ENCODE measurements around the gene MAD2L1BP. TPM values are rescaled to one million over a fixed set of nuclear protein-coding genes. Genes with fewer than 3 reads are reported as not detected.
A peak's percentile ranks its signal among the peaks of the same experiment; 100 is the strongest.

MAD2L1BP gene
- total RNA-seq, 3 donors from 2014 or later (not counting 1 experiment from before 2014, with no cell fraction given), result 29.9 to 43.3 (median 38.3) TPM

- peaks cover 23 to 42% of the 10 kb centered on the region in 2 donors for H3K4me1 Mint-ChIP-seq
- H3K9me3 Mint-ChIP-seq, result no peaks in the 10 kb centered on the region
- intact Hi-C loops (cut with micrococcal nuclease), result loop anchor here (2.0 to 5.0 kb wide), 2 partner anchors 52 to 261 kb away; partner anchors contain the start of genes POLH, XPO5 and ZNF318
- H3K4me3 Mint-ChIP-seq, result peak overlapping the region; percentile 97
- peak in 2 of 3 donors; percentile 5 to 8 for ATAC-seq
- WGBS (ENCODE audit: insufficient coverage), result 4% methylated on average over 25 of the region's 25 CpGs
- Histone ChIP-seq H3K4me1 (ENCODE audit: control insufficient read depth, insufficient read depth, low read length) (peaks cover 37% of the 10 kb centered on the region), H3K9me3 (ENCODE audit: control insufficient read depth, insufficient read depth, low read length) (no peaks in the 10 kb centered on the region), H3K36me3 (ENCODE audit: control insufficient read depth, insufficient read depth, low read length) (peaks cover 20% of the 10 kb centered on the region), H3K27me3 (ENCODE audit: control insufficient read depth, insufficient read depth, low read length) (no peaks in the 10 kb centered on the region), H3K27ac (ENCODE audit: low read length) (peak overlapping the region; percentile 89), H3K4me3 (ENCODE audit: low read length) (peak overlapping the region; percentile 76)
- no peaks in the 10 kb centered on the region for H3K36me3 Mint-ChIP-seq
- DNase-seq, result peak; percentile 33 to 70
- no peaks in the 10 kb centered on the region for H3K27me3 Mint-ChIP-seq (ENCODE audit: low read depth in 2 of 2)
- peak overlapping the region; percentile 92 to 96 for H3K27ac Mint-ChIP-seq
- TF ChIP-seq, protein P1, sequence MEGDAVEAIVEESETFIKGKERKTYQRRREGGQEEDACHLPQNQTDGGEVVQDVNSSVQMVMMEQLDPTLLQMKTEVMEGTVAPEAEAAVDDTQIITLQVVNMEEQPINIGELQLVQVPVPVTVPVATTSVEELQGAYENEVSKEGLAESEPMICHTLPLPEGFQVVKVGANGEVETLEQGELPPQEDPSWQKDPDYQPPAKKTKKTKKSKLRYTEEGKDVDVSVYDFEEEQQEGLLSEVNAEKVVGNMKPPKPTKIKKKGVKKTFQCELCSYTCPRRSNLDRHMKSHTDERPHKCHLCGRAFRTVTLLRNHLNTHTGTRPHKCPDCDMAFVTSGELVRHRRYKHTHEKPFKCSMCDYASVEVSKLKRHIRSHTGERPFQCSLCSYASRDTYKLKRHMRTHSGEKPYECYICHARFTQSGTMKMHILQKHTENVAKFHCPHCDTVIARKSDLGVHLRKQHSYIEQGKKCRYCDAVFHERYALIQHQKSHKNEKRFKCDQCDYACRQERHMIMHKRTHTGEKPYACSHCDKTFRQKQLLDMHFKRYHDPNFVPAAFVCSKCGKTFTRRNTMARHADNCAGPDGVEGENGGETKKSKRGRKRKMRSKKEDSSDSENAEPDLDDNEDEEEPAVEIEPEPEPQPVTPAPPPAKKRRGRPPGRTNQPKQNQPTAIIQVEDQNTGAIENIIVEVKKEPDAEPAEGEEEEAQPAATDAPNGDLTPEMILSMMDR (IDR thresholded peaks at IDR 0.05), result no peak
These were observed 7.1 kb upstream of the MAD2L1BP start for GRCh38 chr6:43628393-43629103.

- peak within 1 kb of the TSS; percentile 97 for H3K4me3 Mint-ChIP-seq
- H3K4me1 ChIP-seq (ENCODE audit: control insufficient read depth, insufficient read depth, low read length), result peaks cover 37% of the 10 kb centered on the region
These were observed 6.5 kb upstream of the MAD2L1BP start, which contains the start of gene GTPBP2 for GRCh38 chr6:43629104-43629504. Gene GTPBP2 (minus strand): TSS chr6:43629264. CDS start chr6:43629162, 102 bp downstream.

DNA sequence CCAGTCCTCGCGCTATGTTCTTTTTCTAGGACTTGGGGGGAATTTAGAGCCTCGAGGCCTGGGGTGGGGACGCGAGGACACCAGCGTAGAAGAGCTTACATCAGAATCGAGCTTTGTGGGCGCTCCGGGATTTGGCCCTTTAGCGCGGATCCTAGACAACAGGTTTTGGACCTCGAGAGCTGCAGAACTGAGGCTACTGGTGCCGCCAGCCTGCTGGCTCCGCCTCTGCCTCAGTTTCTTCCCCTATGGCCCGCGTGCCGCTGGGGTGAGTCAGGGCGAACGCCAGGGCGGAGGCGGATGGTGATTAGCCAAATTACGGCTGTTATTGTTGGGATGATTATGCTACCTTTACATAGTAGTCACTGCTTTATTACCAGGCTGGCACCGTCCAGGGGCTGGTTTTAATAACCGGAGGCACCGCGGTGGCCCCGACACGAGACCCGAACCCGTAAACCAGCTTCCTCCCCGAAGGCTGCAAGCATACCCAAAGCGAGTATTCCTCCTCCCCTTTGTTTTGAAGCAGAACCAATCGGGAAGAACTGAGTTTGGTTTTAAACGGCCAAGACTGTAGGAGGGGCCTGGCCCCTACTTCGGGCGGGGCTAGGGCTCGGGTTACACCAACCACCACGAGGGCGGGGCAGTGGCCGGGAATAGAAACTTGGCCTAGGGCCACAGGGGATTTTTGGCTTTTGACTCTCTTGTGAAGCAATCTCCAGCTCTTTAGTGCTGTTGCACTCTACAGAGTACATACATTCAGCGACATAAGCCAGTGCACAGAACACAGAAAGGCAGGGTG is 5.9 kb upstream of the MAD2L1BP start:
- peaks cover 9% of the 10 kb centered on the region for H3K36me3 ChIP-seq (ENCODE audit: control insufficient read depth, insufficient read depth, low read length)
- peak overlapping the region; percentile 73 for H3K27ac ChIP-seq (ENCODE audit: low read length)
- peaks cover 23 to 43% of the 10 kb centered on the region in 2 donors for H3K4me1 Mint-ChIP-seq
- H3K36me3 Mint-ChIP-seq, result no peaks in the 10 kb centered on the region
- TF ChIP-seq, protein P1 (IDR thresholded peaks at IDR 0.05), result no peak
- H3K4me3 Mint-ChIP-seq, result peak overlapping the region; percentile 97
- no peaks in the 10 kb centered on the region for H3K9me3 Mint-ChIP-seq
- H3K27ac Mint-ChIP-seq, result peak overlapping the region; percentile 92 to 96
- DNase-seq (peak; percentile 77 to 95), ATAC-seq (peak; percentile 58 to 79 (median 64))
- under 1% methylated on average over 33 of the region's 41 CpGs for WGBS (ENCODE audit: insufficient coverage)
- intact Hi-C loops (cut with micrococcal nuclease), result loop anchor here (2.0 to 5.0 kb wide), 2 partner anchors 53 to 262 kb away; partner anchors contain the start of genes POLH, XPO5 and ZNF318
- no peaks in the 10 kb centered on the region for H3K27me3 ChIP-seq (ENCODE audit: control insufficient read depth, insufficient read depth, low read length)
- H3K4me1 ChIP-seq (ENCODE audit: control insufficient read depth, insufficient read depth, low read length), result peaks cover 37% of the 10 kb centered on the region
- H3K27me3 Mint-ChIP-seq (ENCODE audit: low read depth in 2 of 2), result no peaks in the 10 kb centered on the region
- H3K9me3 ChIP-seq (ENCODE audit: control insufficient read depth, insufficient read depth, low read length), result no peaks in the 10 kb centered on the region
- peak overlapping the region; percentile 76 for H3K4me3 ChIP-seq (ENCODE audit: low read length)

More at GRCh38 chr6:43629104-43629504, 6.5 kb upstream of the MAD2L1BP start, which contains the start of gene GTPBP2:
- Histone ChIP-seq H3K4me3 (ENCODE audit: low read length) (peak within 1 kb of the TSS; percentile 76), H3K27ac (ENCODE audit: low read length) (peak within 1 kb of the TSS; percentile 89), H3K27me3 (ENCODE audit: control insufficient read depth, insufficient read depth, low read length) (no peaks in the 10 kb centered on the region), H3K36me3 (ENCODE audit: control insufficient read depth, insufficient read depth, low read length) (peaks cover 15% of the 10 kb centered on the region), H3K9me3 (ENCODE audit: control insufficient read depth, insufficient read depth, low read length) (no peaks in the 10 kb centered on the region)
- under 1% methylated on average over 46 of the region's 46 CpGs for WGBS (ENCODE audit: insufficient coverage)
- Mint-ChIP-seq H3K27me3 (ENCODE audit: low read depth in 2 of 2) (no peaks in the 10 kb centered on the region), H3K36me3 (no peaks in the 10 kb centered on the region), H3K9me3 (no peaks in the 10 kb centered on the region), H3K4me1 (peaks cover 23 to 42% of the 10 kb centered on the region in 2 donors), H3K27ac (peak within 1 kb of the TSS; percentile 92 to 96)
- DNase-seq, result peak; percentile 92 to 97
- intact Hi-C loops (cut with micrococcal nuclease), result loop anchor here (2.0 to 5.0 kb wide), 2 partner anchors 52 to 262 kb away; partner anchors contain the start of genes POLH, XPO5 and ZNF318
- TF ChIP-seq, protein P1 (IDR thresholded peaks at IDR 0.05), result no peak
- peak; percentile 89 to 97 (median 89) for ATAC-seq
